ENCODE data around the gene SLC16A2.
"Not testable (repeated sequence)": the region's sequence is repeated elsewhere in the genome, so short reads cannot be mapped to it uniquely, and the experiment has no call there.

Gene SLC16A2

GRCh38 chrX:74464722-74465121 lies 43.4 kb downstream of the SLC16A2 start:
- no peak for DNase-seq (ENCODE audit: low read depth)
- no peak for TF ChIP-seq CTCF (IDR thresholded peaks at IDR 0.05; ENCODE audit: low read length, missing control alignments)
- H3K4me3 ChIP-seq (replicated peaks; ENCODE audit: low read depth, low read length): no peak overlapping the region

- H3K4me3 ChIP-seq (replicated peaks; ENCODE audit: low read depth, low read length): no peak overlapping the region
- peak; percentile 28 for TF ChIP-seq CTCF (IDR thresholded peaks at IDR 0.05; ENCODE audit: low read length, missing control alignments)
- DNase-seq (ENCODE audit: low read depth): peak; percentile 41
Observed at GRCh38 chrX:74465424-74465823, 44.1 kb downstream of the SLC16A2 start.

- TF ChIP-seq CTCF (IDR thresholded peaks at IDR 0.05; ENCODE audit: low read length, missing control alignments): no peak
- no peak overlapping the region for H3K4me3 ChIP-seq (replicated peaks; ENCODE audit: low read depth, low read length)
- no peak for DNase-seq (ENCODE audit: low read depth)
Observed at GRCh38 chrX:74467656-74468055, 46.4 kb downstream of the SLC16A2 start.

- not testable (repeated sequence) for H3K4me3 ChIP-seq (replicated peaks; ENCODE audit: low read depth, low read length); DNase-seq (ENCODE audit: low read depth)
Observed at GRCh38 chrX:74473116-74473515, 51.8 kb downstream of the SLC16A2 start.

- no peak for TF ChIP-seq CTCF (IDR thresholded peaks at IDR 0.05; ENCODE audit: low read length, missing control alignments)
- H3K4me3 ChIP-seq (replicated peaks; ENCODE audit: low read depth, low read length): no peak overlapping the region
- no peak for DNase-seq (ENCODE audit: low read depth)
Observed at GRCh38 chrX:74490247-74490646, 69.0 kb downstream of the SLC16A2 start.

- peak; percentile 23 for TF ChIP-seq CTCF (IDR thresholded peaks at IDR 0.05; ENCODE audit: low read length, missing control alignments)
- peak; percentile 1 for DNase-seq (ENCODE audit: low read depth)
- H3K4me3 ChIP-seq (replicated peaks; ENCODE audit: low read depth, low read length): no peak overlapping the region
Observed at GRCh38 chrX:74492720-74493201, 71.5 kb downstream of the SLC16A2 start.

- TF ChIP-seq CTCF (IDR thresholded peaks at IDR 0.05; ENCODE audit: low read length, missing control alignments): no peak
- no peak overlapping the region for H3K4me3 ChIP-seq (replicated peaks; ENCODE audit: low read depth, low read length)
- DNase-seq (ENCODE audit: low read depth): no peak
Observed at GRCh38 chrX:74493806-74494205, 72.5 kb downstream of the SLC16A2 start.

Data from fibroblast of pulmonary artery (primary cell).